Keratinocyte (primary cell): ENCODE data around the gene COPZ1.

Source experiments
- EZH2 ChIP-seq: IDR thresholded peaks from one replicate; pipeline ENCODE4 v1.6.1; 2012; ENCODE audit warnings: inconsistent platforms, mild to moderate bottlenecking, low read length, moderate library complexity
- TF ChIP-seq, protein P1 (sequence below), 3 experiments: IDR thresholded peaks in 1 of 3; conservative IDR thresholded peaks in 1 of 3; optimal IDR thresholded peaks in 1 of 3; 2 replicates in 2 of 3; 3 replicates in 1 of 3; pipeline versions ENCODE3 to v1.5.1; 2011; ENCODE audit warnings: low read length in 3 of 3, mild to moderate bottlenecking in 3 of 3, moderate library complexity in 2 of 3, control low read depth in 1 of 3, inconsistent platforms in 1 of 3; ENCODE audit not compliant: insufficient read depth in 2 of 3; ENCODE audit errors: extremely low read depth in 1 of 3

- TF ChIP-seq, protein P1, sequence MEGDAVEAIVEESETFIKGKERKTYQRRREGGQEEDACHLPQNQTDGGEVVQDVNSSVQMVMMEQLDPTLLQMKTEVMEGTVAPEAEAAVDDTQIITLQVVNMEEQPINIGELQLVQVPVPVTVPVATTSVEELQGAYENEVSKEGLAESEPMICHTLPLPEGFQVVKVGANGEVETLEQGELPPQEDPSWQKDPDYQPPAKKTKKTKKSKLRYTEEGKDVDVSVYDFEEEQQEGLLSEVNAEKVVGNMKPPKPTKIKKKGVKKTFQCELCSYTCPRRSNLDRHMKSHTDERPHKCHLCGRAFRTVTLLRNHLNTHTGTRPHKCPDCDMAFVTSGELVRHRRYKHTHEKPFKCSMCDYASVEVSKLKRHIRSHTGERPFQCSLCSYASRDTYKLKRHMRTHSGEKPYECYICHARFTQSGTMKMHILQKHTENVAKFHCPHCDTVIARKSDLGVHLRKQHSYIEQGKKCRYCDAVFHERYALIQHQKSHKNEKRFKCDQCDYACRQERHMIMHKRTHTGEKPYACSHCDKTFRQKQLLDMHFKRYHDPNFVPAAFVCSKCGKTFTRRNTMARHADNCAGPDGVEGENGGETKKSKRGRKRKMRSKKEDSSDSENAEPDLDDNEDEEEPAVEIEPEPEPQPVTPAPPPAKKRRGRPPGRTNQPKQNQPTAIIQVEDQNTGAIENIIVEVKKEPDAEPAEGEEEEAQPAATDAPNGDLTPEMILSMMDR (optimal IDR thresholded peaks at IDR 0.05 in 1 of 3, IDR thresholded peaks at IDR 0.05 in 1 of 3, conservative IDR thresholded peaks at IDR 0.05 in 1 of 3; ENCODE audit: extremely low read depth in 1 of 3, insufficient read depth in 2 of 3, low read length in 3 of 3), result no peak
- TF ChIP-seq EZH2, result no peak
These were observed 17.8 kb upstream of the COPZ1 start for GRCh38 chr12:54306925-54307741.
